Astrocyte of the hippocampus (primary cell): ENCODE data around the gene SLFN12.
A peak's percentile ranks its signal among the peaks of the same experiment; 100 is the strongest.
"Not testable (repeated sequence)": the region's sequence is repeated elsewhere in the genome, so short reads cannot be mapped to it uniquely, and the experiment has no call there.

ENCODE experiments used
- DNase-seq: peaks from one replicate; pipeline ENCODE4 v3.0.0; 2011; ENCODE audit warnings: low read depth, low spot score

The SLFN12 gene

GRCh38 chr17:35432176-35433074 is at the start of gene SLFN12:
SLFN12 (minus strand) TSS chr17:35432500; CDS start chr17:35423028, 9,472 bp downstream.
- peak; percentile 94 for DNase-seq

DNA sequence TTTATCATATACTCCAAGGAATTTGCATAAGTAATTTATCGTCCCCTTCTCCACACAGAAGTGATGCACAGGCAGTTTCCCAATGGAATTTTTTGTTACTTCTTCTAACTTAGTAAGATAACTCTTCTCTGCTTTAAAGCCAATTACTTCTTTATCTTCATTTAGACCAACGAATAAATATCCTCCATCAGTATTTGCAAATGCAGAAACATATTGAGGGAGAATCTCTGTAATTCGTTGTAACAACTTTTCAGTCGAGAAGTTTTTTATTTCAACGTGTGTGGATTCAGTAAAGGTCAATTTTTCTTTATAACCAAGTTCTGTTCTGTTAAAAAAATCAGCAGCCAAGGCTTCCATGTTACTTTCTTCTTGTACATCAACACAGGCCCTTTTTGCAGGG is 47.0 kb upstream of the SLFN12 start:
- DNase-seq, result no peak

DNA sequence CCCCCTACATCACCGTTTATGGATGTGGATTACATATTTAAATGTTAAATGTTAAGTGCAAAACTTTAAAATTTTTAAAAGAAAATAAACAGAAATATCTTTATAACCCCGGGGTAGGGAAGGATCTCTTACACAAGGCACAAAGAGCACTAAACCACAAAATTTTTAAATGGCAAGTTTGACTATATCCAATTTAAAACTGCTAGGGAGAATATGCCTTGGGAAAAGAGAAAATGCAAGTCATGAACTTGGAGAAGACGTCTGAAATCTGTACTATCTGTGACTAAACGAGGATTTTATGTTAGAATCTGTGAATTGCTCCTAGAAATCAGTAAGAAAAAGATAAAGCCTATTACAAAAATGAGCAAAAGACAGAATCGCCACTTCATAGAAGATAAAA is 44.9 kb upstream of the SLFN12 start:
- no peak for DNase-seq

- no peak for DNase-seq
Measured at GRCh38 chr17:35476283-35476820, 44.1 kb upstream of the SLFN12 start.

DNA sequence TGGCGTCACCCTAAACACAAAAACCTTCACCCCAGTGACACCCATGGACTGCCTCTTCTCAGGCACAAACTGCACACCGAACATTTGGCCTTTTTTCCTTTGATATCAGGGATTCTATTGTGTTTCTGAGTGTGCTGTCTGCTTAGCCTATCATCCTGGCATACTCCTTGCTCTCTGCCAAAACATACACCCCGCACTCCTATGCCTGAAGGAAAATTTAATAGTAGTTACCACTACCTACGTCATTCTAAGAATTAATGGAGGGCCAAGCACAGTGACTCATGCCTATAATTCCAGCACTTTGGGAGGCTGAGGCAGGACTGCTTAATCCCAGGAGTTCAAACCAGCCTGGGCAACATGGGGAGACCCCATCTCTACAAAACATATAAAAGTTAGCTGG is 36.2 kb upstream of the SLFN12 start:
- DNase-seq, result no peak

DNA sequence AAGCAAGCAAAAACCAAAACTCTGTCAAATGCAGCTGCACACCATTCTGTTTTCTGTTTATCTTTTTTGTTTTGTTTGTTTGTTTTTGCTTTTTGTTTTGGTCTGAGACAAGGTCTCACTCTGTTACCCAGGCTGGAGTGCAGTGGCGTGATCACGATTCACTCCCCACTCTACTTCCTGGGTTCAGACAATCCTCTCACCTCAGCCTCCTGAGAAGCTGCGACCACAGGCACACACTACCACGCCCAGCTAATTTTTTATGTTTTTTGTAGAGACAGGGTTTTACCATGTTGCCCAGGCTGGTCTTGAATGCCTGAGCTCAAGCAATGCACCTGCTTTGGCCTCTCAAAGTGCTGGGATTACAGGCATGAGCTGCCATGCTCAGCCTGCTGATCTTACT is 35.5 kb upstream of the SLFN12 start:
- no peak for DNase-seq

DNA sequence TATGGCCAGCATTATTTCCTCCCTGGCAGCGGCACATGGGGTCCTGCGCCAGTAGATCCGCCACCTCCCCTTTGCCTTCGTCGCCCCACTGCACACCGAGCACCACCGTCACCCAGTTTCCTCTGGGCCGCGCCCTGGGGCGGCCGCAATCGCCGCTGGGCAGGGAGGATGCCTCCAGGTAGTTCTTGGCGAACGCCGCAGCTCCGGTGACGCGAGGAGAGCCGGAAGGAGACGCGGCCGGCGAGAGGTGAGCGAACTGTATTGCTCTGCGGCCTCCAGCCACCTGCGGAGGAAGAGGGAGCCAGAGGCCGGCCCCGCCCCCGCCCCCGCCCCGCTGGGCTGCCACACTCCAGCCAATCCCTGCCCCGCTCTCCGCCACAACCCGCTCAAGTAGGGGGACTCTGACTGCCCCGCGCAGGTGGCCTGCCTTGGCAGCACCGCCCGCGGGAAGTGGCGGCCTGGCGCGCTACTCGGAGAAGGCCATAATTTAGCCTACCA is 28.1 kb upstream of the SLFN12 start:
- DNase-seq, result peak; percentile 26

DNA sequence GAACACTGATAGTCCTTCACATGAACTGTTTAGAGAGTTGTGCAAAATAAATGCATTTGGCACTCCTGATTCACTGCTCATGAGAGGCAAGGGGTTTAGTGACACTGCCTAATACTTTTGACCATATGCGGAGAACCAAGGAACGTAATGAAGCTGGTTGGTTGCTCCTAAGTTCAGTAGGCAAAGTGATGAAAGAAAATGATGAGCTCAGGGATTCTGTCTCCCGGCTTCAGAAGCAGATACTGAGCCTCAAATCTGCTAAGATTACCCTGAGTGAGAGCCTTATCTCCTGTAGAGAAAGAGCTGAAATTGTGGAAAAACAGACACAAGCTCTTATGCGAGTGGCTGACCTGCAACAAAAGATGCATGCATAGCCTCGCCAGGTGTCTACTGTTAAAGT is 21.7 kb upstream of the SLFN12 start:
- not testable (repeated sequence) for DNase-seq

- no peak for DNase-seq
Measured at GRCh38 chr17:35453171-35453570, 20.9 kb upstream of the SLFN12 start.

- DNase-seq, result peak; percentile 50
Measured at GRCh38 chr17:35449371-35449931, 17.2 kb upstream of the SLFN12 start.

DNA sequence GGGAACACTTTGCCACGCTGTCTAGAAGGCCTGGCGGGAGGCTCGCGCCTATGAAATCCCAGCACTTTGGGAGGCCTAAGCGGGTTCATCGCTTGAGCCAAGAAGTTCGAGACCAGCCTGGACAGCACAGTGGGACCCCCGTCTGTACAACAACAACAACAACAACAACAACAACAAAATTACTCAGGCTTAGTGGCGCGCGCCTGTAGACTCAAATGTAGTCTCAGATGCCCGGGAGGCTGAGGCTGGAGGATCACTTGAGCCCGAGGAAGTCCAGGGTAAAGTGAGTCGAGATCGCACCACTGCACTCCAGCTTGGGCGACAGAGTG is 16.6 kb upstream of the SLFN12 start:
- DNase-seq, result no peak

GRCh38 chr17:35448214-35448898 is 16.1 kb upstream of the SLFN12 start, which contains the start of gene SLFN13:
SLFN13 (minus strand) TSS chr17:35448766; CDS start chr17:35445680, 3,086 bp downstream.
- DNase-seq, result peak; percentile 68

DNA sequence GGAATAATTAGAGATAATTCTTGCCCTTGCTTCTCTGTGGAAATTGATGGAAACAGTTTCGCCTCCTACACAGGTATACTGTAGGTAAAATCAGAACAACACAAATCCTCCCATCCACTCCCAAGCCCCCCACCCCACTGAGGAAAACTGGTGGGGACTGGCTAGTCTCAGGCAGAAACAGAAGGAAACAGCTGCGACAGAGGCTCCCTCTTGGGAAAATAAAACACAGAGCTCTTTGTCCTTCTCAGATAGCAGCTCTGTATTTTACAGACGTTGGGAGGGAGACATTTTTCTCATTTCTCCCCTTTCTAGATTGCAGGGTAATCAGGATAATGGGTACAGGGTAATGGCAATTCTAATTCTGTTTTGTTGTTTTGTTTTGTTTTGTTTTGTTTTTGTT is 15.2 kb upstream of the SLFN12 start:
- DNase-seq, result no peak

GRCh38 chr17:35438433-35438832 is 6.1 kb upstream of the SLFN12 start:
- DNase-seq, result no peak

DNA sequence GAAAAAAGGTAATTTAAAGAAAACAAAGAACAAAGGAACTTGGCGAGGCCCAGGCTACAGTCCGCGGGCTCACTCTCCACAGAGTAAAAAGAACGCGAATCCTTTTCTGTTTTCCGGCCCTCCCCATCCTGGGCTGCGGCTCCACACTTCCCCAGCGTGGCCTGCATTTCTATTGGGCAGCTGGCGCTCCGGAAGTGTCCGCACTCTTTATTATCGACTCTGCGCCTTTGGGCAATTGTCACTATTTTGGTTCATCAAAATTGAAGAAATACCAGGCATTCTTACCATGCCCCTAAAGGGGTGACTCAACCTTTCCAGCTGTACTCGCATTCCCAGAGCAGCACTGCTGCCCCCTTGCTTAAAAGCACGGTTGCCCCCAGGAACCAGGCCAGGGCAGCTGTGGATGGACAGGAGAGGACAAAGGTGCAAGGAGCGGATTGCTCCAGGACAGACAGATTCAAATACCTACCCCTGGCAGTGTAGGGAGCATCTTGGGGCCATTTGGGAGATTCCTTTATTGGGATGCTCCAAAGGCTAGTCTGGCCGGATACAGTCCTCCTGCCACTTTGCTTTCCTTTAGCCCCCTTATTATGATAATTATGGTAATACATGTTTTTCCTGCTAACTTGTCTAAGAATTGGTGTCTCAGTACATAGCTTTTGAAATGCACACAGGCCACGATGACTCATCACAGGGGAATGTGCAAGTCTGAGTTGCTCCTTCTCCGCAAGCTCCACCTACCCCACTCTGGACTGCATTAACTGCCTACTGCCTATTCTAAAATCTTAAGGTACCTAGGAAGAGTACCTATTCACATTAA is 985 bp upstream of the SLFN12 start:
- peak; percentile 98 for DNase-seq

DNA sequence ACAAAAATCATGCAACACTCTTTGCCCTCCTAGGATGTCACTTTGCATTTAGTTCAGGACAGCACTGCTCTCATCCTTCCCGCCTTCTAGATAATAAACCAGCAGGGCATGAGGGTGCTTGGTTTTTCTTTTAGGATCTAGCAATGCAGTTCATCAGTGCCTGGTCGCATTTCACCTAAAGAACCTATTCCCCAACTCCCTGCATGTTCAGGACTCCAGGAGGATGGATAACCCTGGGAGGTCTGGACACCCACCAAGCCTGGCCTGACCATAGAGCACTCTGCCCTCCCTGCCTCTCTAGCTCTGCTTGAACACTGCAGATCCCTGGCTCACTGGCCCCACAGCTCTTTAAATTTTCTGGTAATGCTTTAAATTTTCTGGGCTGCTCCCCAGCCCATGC is 2.6 kb downstream of the SLFN12 start:
- DNase-seq, result no peak

DNA sequence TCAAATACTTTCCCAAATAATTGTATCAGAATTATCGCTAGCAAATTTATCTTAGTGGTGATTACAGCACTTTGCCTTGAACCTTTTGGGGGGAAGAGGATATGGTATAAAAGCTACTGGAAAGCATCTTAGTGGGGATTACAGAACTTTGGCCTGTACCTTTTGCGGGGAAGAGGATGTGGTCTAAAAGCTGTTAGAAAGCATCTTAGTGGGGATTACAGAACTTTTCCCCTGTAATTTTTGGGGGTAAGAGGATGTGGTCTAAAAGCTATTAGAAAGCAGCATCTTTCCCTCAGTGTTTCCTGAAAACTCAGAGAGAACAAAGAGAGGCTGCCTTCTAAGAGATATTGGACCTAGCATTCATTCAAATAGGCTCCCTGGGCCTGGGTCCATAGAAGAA is 4.1 kb downstream of the SLFN12 start:
- no peak for DNase-seq

GRCh38 chr17:35423761-35424160 is 8.5 kb downstream of the SLFN12 start:
- DNase-seq, result peak; percentile 45

- DNase-seq, result not testable (repeated sequence)
Measured at GRCh38 chr17:35421069-35421468, 11.2 kb downstream of the SLFN12 start.

GRCh38 chr17:35416659-35417058 is 15.6 kb downstream of the SLFN12 start:
- DNase-seq, result no peak

DNA sequence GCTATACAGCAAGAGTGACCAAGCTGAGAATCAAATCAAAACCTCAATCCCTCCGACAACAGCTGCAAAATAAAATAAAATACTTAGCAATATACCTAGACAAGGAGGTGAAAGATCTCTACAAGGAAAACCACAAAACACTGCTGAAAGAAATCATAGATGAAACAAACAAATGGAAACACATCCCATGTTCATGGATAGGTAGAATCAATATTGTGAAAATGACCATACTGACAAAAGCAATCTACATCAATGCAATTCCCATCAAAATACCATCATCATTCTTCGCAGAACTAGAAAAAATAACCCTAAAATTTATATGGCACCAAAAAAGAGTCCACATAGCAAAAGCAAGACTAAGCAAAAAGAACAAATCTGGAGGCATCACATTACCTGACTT is 17.6 kb downstream of the SLFN12 start:
- DNase-seq, result not testable (repeated sequence)
